GM12878 (cell line): ENCODE data around the gene CCDC190.

Experiments used
- ESRRA ChIP-seq: IDR thresholded peaks from 2 replicates; pipeline ENCODE4 v1.6.1; 2012; ENCODE audit warnings: mild to moderate bottlenecking, low read length, improper control_type of control experiment
- EZH2 ChIP-seq: IDR thresholded peaks from 2 replicates; pipeline ENCODE4 v1.6.1; 2012; ENCODE audit warnings: low read depth, mild to moderate bottlenecking, control low read depth, inconsistent platforms, low read length, borderline replicate concordance; ENCODE audit not compliant: control insufficient read depth
- GABPA ChIP-seq: IDR thresholded peaks from 2 replicates; pipeline ENCODE4 v1.6.1; 2014; ENCODE audit warnings: antibody characterized with exemption, low read depth, mild to moderate bottlenecking, inconsistent platforms
- POLR2A ChIP-seq: IDR thresholded peaks from 2 replicates; pipeline ENCODE4 v1.6.1; 2011; ENCODE audit warnings: low read depth, mild to moderate bottlenecking, low read length
- TF ChIP-seq, protein P1 (sequence below): IDR thresholded peaks from 2 replicates; pipeline ENCODE4 v1.6.1; 2012; ENCODE audit warnings: low read depth, low read length, improper control_type of control experiment
- TF ChIP-seq, protein P2 (sequence below), 3 experiments: IDR thresholded peaks in 2 of 3; conservative IDR thresholded peaks in 1 of 3; 2 replicates each; pipeline ENCODE4 v1.5.1; 2011; ENCODE audit warnings: low read depth in 3 of 3, low read length in 3 of 3, mild to moderate bottlenecking in 3 of 3, control low read depth in 2 of 3, moderate library complexity in 2 of 3, inconsistent platforms in 1 of 3, mixed read lengths in 1 of 3; ENCODE audit not compliant: control insufficient read depth in 2 of 3, insufficient read depth in 1 of 3; ENCODE audit errors: extremely low read depth in 1 of 3
- TF ChIP-seq, protein P3 (sequence below): fragments of 450-650 bp; IDR thresholded peaks from 2 replicates; pipeline ENCODE4 v1.6.1; 2017; ENCODE audit warnings: low read depth, mild to moderate bottlenecking, moderate library complexity

DNA sequence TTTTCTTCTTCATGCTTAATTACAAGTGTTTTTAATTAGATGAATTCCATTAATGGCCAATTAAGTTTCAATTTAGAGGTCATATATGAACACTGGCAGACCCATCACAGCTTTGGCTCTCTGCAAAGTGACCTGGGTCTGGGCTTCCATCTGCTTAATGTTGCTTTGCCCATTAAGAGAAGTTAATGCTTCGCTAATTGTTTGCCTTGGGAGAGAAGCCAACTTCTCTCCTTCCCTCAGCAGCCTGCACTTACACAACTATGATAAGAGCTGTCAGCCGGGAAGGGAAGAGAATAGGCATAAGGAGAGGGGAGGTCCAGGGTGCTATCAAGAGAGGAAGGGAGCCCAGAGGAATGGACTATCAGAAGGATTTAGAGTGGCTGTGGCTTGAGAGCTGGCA is 29.0 kb upstream of the CCDC190 start:
- TF ChIP-seq, protein P1, sequence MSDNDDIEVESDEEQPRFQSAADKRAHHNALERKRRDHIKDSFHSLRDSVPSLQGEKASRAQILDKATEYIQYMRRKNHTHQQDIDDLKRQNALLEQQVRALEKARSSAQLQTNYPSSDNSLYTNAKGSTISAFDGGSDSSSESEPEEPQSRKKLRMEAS, result no peak
- TF ChIP-seq POLR2A (no peak), EZH2 (no peak), GABPA (no peak), ESRRA (no peak)
- TF ChIP-seq, protein P2, sequence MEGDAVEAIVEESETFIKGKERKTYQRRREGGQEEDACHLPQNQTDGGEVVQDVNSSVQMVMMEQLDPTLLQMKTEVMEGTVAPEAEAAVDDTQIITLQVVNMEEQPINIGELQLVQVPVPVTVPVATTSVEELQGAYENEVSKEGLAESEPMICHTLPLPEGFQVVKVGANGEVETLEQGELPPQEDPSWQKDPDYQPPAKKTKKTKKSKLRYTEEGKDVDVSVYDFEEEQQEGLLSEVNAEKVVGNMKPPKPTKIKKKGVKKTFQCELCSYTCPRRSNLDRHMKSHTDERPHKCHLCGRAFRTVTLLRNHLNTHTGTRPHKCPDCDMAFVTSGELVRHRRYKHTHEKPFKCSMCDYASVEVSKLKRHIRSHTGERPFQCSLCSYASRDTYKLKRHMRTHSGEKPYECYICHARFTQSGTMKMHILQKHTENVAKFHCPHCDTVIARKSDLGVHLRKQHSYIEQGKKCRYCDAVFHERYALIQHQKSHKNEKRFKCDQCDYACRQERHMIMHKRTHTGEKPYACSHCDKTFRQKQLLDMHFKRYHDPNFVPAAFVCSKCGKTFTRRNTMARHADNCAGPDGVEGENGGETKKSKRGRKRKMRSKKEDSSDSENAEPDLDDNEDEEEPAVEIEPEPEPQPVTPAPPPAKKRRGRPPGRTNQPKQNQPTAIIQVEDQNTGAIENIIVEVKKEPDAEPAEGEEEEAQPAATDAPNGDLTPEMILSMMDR (IDR thresholded peaks at IDR 0.05 in 2 of 3, conservative IDR thresholded peaks at IDR 0.05 in 1 of 3; ENCODE audit: control insufficient read depth in 2 of 3, extremely low read depth in 1 of 3, insufficient read depth in 1 of 3, low read depth in 3 of 3, low read length in 3 of 3), result no peak
- TF ChIP-seq, protein P3, sequence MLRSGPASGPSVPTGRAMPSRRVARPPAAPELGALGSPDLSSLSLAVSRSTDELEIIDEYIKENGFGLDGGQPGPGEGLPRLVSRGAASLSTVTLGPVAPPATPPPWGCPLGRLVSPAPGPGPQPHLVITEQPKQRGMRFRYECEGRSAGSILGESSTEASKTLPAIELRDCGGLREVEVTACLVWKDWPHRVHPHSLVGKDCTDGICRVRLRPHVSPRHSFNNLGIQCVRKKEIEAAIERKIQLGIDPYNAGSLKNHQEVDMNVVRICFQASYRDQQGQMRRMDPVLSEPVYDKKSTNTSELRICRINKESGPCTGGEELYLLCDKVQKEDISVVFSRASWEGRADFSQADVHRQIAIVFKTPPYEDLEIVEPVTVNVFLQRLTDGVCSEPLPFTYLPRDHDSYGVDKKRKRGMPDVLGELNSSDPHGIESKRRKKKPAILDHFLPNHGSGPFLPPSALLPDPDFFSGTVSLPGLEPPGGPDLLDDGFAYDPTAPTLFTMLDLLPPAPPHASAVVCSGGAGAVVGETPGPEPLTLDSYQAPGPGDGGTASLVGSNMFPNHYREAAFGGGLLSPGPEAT, result no peak
